ENCODE measurements around the gene PUSL1. TPM values are rescaled to one million over a fixed set of nuclear protein-coding genes. Genes with fewer than 3 reads are reported as not detected.

The PUSL1 gene
- total and polyA plus RNA-seq, 2 donors (not counting 3 experiments of a cell fraction or from before 2014, with no cell fraction given) = 18.8 to 27.3 TPM

DNA sequence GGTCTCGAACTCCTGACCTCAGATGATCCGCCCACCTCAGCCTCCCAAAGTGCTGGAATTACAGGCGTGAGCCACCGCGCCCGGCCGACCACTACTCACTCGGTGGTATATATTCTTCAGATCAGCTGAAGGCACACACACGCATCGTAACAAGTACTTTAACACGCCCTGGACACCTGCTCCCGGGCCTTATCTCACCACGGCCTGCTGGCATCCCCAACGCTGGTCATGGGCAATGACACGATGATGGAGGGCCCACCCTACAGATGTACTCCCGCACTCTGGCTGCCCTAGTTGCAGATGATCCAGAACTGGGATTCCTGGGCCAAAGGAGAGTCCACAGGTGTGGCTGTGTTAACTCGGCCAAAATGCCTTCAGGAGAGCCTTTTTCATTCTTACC, 46.3 kb upstream of the PUSL1 start:
- Histone ChIP-seq H3K9me1 (replicated peaks; ENCODE audit: control insufficient read depth, extremely low read depth, insufficient read depth, low read length) (no peaks in the 10 kb centered on the region), H3K36me3 (ENCODE audit: control insufficient read depth in 2 of 2, extremely low read depth in 1 of 2, insufficient read depth in 2 of 2, low read length in 2 of 2) (peaks cover 9 to 32% of the 10 kb centered on the region in 2 experiments), H3K9ac (replicated peaks; ENCODE audit: extremely low read depth, insufficient read depth, low read length) (no peak overlapping the region), H2AFZ (ENCODE audit: low read depth, low read length) (no peak overlapping the region), H3K4me1 (ENCODE audit: control insufficient read depth, extremely low read depth, insufficient read depth, low read length) (peaks cover 24% of the 10 kb centered on the region), H3K4me2 (ENCODE audit: insufficient read depth, low read length) (no peak overlapping the region), H3K9me3 (replicated peaks; ENCODE audit: control insufficient read depth, insufficient read depth, low read length) (no peaks in the 10 kb centered on the region), H3K27ac (ENCODE audit: insufficient read depth, low read depth, low read length) (no peak overlapping the region), H3K79me2 (ENCODE audit: control insufficient read depth, insufficient read depth, low read length) (peaks cover 21% of the 10 kb centered on the region), H3K27me3 (ENCODE audit: control insufficient read depth in 2 of 2, insufficient read depth in 2 of 2, low read length in 2 of 2) (no peaks in the 10 kb centered on the region), H4K20me1 (replicated peaks; ENCODE audit: control insufficient read depth, extremely low read depth, insufficient read depth, low read length) (no peaks in the 10 kb centered on the region), H3K4me3 (replicated peaks in 1 of 3; ENCODE audit: insufficient read depth in 1 of 3, low read depth in 1 of 3, low read length in 3 of 3) (no peak overlapping the region)
- BruUV-seq (replicated peaks) = no TSS peak
- DNase-seq (ENCODE audit: low read depth, low spot score) (no peak), FAIRE-seq (no peak)
- CTCF ChIA-PET = interaction anchor here (0.8 to 4.6 kb wide), 2 partner anchors 15 to 140 kb away, joined by 4 to 25 read pairs; no protein-coding TSS in a partner anchor
- intact Hi-C loops (cut with micrococcal nuclease) = no loop called here
- POLR2A ChIA-PET = no interaction called here
- no peak for TF ChIP-seq EZH2 (IDR thresholded peaks at IDR 0.05; ENCODE audit: borderline replicate concordance, low read depth, low read length, severe bottlenecking)
- TF ChIP-seq MYC (IDR thresholded peaks at IDR 0.05; ENCODE audit: low read depth, low read length) = no peak
- TF ChIP-seq POLR2AphosphoS5 (IDR thresholded peaks at IDR 0.05; ENCODE audit: insufficient read depth, low read depth, low read length) = no peak
- no peak for TF ChIP-seq POLR2A (IDR thresholded peaks at IDR 0.05; ENCODE audit: low read depth, low read length)
- TF ChIP-seq, protein P1, sequence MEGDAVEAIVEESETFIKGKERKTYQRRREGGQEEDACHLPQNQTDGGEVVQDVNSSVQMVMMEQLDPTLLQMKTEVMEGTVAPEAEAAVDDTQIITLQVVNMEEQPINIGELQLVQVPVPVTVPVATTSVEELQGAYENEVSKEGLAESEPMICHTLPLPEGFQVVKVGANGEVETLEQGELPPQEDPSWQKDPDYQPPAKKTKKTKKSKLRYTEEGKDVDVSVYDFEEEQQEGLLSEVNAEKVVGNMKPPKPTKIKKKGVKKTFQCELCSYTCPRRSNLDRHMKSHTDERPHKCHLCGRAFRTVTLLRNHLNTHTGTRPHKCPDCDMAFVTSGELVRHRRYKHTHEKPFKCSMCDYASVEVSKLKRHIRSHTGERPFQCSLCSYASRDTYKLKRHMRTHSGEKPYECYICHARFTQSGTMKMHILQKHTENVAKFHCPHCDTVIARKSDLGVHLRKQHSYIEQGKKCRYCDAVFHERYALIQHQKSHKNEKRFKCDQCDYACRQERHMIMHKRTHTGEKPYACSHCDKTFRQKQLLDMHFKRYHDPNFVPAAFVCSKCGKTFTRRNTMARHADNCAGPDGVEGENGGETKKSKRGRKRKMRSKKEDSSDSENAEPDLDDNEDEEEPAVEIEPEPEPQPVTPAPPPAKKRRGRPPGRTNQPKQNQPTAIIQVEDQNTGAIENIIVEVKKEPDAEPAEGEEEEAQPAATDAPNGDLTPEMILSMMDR (IDR thresholded peaks at IDR 0.05; ENCODE audit: extremely low read depth in 1 of 2, insufficient read depth in 1 of 2, low read depth in 1 of 2, low read length in 2 of 2) = no peak
- TF ChIP-seq, protein P2, sequence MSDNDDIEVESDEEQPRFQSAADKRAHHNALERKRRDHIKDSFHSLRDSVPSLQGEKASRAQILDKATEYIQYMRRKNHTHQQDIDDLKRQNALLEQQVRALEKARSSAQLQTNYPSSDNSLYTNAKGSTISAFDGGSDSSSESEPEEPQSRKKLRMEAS (IDR thresholded peaks at IDR 0.05; ENCODE audit: insufficient read depth, insufficient read length) = no peak
- no peak for TF ChIP-seq FOS (IDR thresholded peaks at IDR 0.05; ENCODE audit: borderline replicate concordance, insufficient read depth, low read length)
- TF ChIP-seq GATA2 (IDR thresholded peaks at IDR 0.05; ENCODE audit: insufficient read depth, insufficient read length, low read depth, low read length) = no peak
- no peak for TF ChIP-seq JUN (IDR thresholded peaks at IDR 0.05; ENCODE audit: borderline replicate concordance, insufficient read depth, insufficient read length, low read depth)
- dilution Hi-C loops (cut with MboI; ENCODE audit: extremely low pct_ligation_motif_present, low sequenced_read_pairs) = no loop called here
